A673 (cell line): Measurements from ENCODE around the gene DENND5B. TPM values are rescaled to one million over a fixed set of nuclear protein-coding genes. Genes with fewer than 3 reads are reported as not detected.
A peak's percentile ranks its signal among the peaks of the same experiment; 100 is the strongest.

ENCODE experiments used
- BruUV-seq: library from RNA; stranded (reverse); fragments of 400-500 nt; replicated peaks from 2 replicates; lab custom pipeline; 2021; lab: Mats Ljungman, UMichigan
- CTCF ChIA-PET: fragments of 300-600 bp; sonication (Branson Sonifier 250); formaldehyde crosslinking; loops from one replicate; lab custom pipeline; 2022; ENCODE audit warnings: antibody characterized with exemption; lab: Charles Lee
- POLR2A ChIA-PET: fragments of 300-600 bp; sonication (Branson Sonifier 250); formaldehyde crosslinking; loops from one replicate; lab custom pipeline; 2022; ENCODE audit warnings: antibody characterized with exemption; ENCODE audit not compliant: low non-redundant PET; lab: Charles Lee
- DNase-seq: peaks from one replicate; pipeline ENCODE4 v3.0.0-alpha.2; 2015; ENCODE audit warnings: low spot score
- H3K27ac ChIP-seq: fragments of 200-600 bp; sonication (generic); 2 replicates; pipeline ENCODE4 v1.5.1; 2016; ENCODE audit warnings: mixed run types, low read depth, mild to moderate bottlenecking, mixed read lengths, antibody characterized with exemption, low read length; ENCODE audit not compliant: poor library complexity, severe bottlenecking
- H3K27me3 ChIP-seq: fragments of 200-600 bp; sonication (generic); replicated peaks from 2 replicates; pipeline ENCODE4 v1.6.1; 2017; ENCODE audit warnings: mixed run types, low read depth, mild to moderate bottlenecking, mixed read lengths, antibody characterized with exemption, low read length; ENCODE audit not compliant: insufficient read depth, poor library complexity
- H3K36me3 ChIP-seq: fragments of 200-600 bp; sonication (generic); 2 replicates; pipeline ENCODE4 v1.6.1; 2016; ENCODE audit warnings: mixed run types, mild to moderate bottlenecking, mixed read lengths, antibody characterized with exemption, low read length; ENCODE audit not compliant: insufficient read depth, poor library complexity, severe bottlenecking
- H3K4me1 ChIP-seq: fragments of 200-600 bp; sonication (generic); 2 replicates; pipeline ENCODE4 v1.6.1; 2017; ENCODE audit warnings: mixed run types, mild to moderate bottlenecking, mixed read lengths, antibody characterized with exemption, low read length; ENCODE audit not compliant: insufficient read depth, poor library complexity, severe bottlenecking
- H3K4me3 ChIP-seq: fragments of 200-600 bp; sonication (generic); 2 replicates; pipeline ENCODE4 v1.5.1; 2016; ENCODE audit warnings: low read depth, mixed run types, mild to moderate bottlenecking, mixed read lengths, low read length; ENCODE audit not compliant: poor library complexity, severe bottlenecking
- H3K9me3 ChIP-seq: fragments of 200-600 bp; sonication (generic); 2 replicates; pipeline ENCODE4 v1.6.1; 2016; ENCODE audit warnings: mixed run types, low read depth, mild to moderate bottlenecking, mixed read lengths, antibody characterized with exemption, low read length; ENCODE audit not compliant: poor library complexity, severe bottlenecking
- CTCF ChIP-seq: fragments of 300-800, 200-600 bp; sonication (generic); conservative IDR thresholded peaks from 2 replicates; pipeline ENCODE4 v1.5.1; 2017; ENCODE audit warnings: low read depth, mild to moderate bottlenecking, antibody characterized with exemption, low read length, moderate library complexity, mixed read lengths
- EZH2 ChIP-seq: fragments of 200-600 bp; sonication (generic); IDR thresholded peaks from 2 replicates; pipeline ENCODE4 v1.6.1; 2017; ENCODE audit warnings: borderline replicate concordance, low read depth, mild to moderate bottlenecking, mixed read lengths, antibody characterized with exemption, low read length; ENCODE audit not compliant: poor library complexity, severe bottlenecking
- intact Hi-C: fragments of 100-400 bp; cut with micrococcal nuclease; formaldehyde crosslinking; loops from one replicate; pipeline ENCODE4 v1.10.0; 2022; ENCODE audit not compliant: unreplicated experiment
- total RNA-seq: library from RNA; stranded (reverse); gene quantifications from 2 replicates; pipeline ENCODE4 v1.2.3, GENCODE V29; 2021

DENND5B gene
- total RNA-seq, 1 experiment from 2014 or later: 7.6 TPM

GRCh38 chr12:31594681-31595080 lies 3.7 kb upstream of the DENND5B start:
- TF ChIP-seq EZH2: no peak
- no peak for TF ChIP-seq CTCF
- H3K9me3 ChIP-seq: no peaks in the 10 kb centered on the region
- H3K4me1 ChIP-seq: no peaks in the 10 kb centered on the region
- H3K27me3 ChIP-seq: no peaks in the 10 kb centered on the region
- no peak overlapping the region for H3K27ac ChIP-seq
- ChIA-PET CTCF (no interaction called here), POLR2A (no interaction called here)
- intact Hi-C loops: no loop called here
- no peaks in the 10 kb centered on the region for H3K36me3 ChIP-seq
- BruUV-seq: no TSS peak
- no peak overlapping the region for H3K4me3 ChIP-seq
- no peak for DNase-seq

GRCh38 chr12:31591380-31591901 lies 505 bp upstream of the DENND5B start:
- BruUV-seq: no TSS peak
- H3K36me3 ChIP-seq: no peaks in the 10 kb centered on the region
- no peak for TF ChIP-seq CTCF
- no peak for TF ChIP-seq EZH2
- H3K4me3 ChIP-seq: peak overlapping the region; percentile 86
- no peak for DNase-seq
- H3K27ac ChIP-seq: no peak overlapping the region
- intact Hi-C loops: no loop called here
- H3K9me3 ChIP-seq: no peaks in the 10 kb centered on the region
- no peaks in the 10 kb centered on the region for H3K27me3 ChIP-seq
- CTCF ChIA-PET: no interaction called here
- POLR2A ChIA-PET: no interaction called here
- H3K4me1 ChIP-seq: no peaks in the 10 kb centered on the region

- H3K27ac ChIP-seq: peak overlapping the region; percentile 76
- CTCF ChIA-PET: interaction anchor here (0.7 kb wide), 2 partner anchors 204 to 318 kb away, joined by 3 to 5 read pairs; no protein-coding TSS in a partner anchor
- TF ChIP-seq EZH2 (no peak), CTCF (0 out of 2 replicates have a peak, but pooled peaks have one; percentile 12)
- no peaks in the 10 kb centered on the region for H3K9me3 ChIP-seq
- no peaks in the 10 kb centered on the region for H3K27me3 ChIP-seq
- H3K4me1 ChIP-seq: no peaks in the 10 kb centered on the region
- H3K36me3 ChIP-seq: no peaks in the 10 kb centered on the region
- H3K4me3 ChIP-seq: peak overlapping the region; percentile 86
- intact Hi-C loops: no loop called here
- BruUV-seq: no TSS peak
- peak; percentile 63 for DNase-seq
- POLR2A ChIA-PET: interaction anchor here (0.6 kb wide), 1 partner anchor 31 kb away, joined by 8 read pairs; no protein-coding TSS in a partner anchor
Measured at GRCh38 chr12:31589904-31590641, 863 bp downstream of the DENND5B start.
